TTC549 (cell line): ENCODE results near the gene SLC25A26.
"Not testable (repeated sequence)": the region's sequence is repeated elsewhere in the genome, so short reads cannot be mapped to it uniquely, and the experiment has no call there.

Experiments used
- FAIRE-seq: peaks from 2 replicates; lab custom pipeline; 2012; peaks lifted over from hg19 to GRCh38; lab: Jason Lieb, UNC

Gene SLC25A26

GRCh38 chr3:66411961-66412887, 191.4 kb downstream of the SLC25A26 start:
- FAIRE-seq, result no peak

GRCh38 chr3:66413151-66413751, 192.4 kb downstream of the SLC25A26 start:
- no peak for FAIRE-seq

- no peak for FAIRE-seq
Measured at GRCh38 chr3:66414846-66415245, 194.0 kb downstream of the SLC25A26 start.

- FAIRE-seq, result no peak
Measured at GRCh38 chr3:66415867-66416428, 195.1 kb downstream of the SLC25A26 start.

- FAIRE-seq, result no peak
Measured at GRCh38 chr3:66416556-66417304, 195.9 kb downstream of the SLC25A26 start.

GRCh38 chr3:66418475-66418931, 197.7 kb downstream of the SLC25A26 start:
- FAIRE-seq, result no peak

- no peak for FAIRE-seq
Measured at GRCh38 chr3:66419036-66419435, 198.2 kb downstream of the SLC25A26 start.

- not testable (repeated sequence) for FAIRE-seq
Measured at GRCh38 chr3:66421144-66421543, 200.3 kb downstream of the SLC25A26 start.

- not testable (repeated sequence) for FAIRE-seq
Measured at GRCh38 chr3:66421893-66422292, 201.1 kb downstream of the SLC25A26 start.

- FAIRE-seq, result no peak
Measured at GRCh38 chr3:66423791-66424190, 203.0 kb downstream of the SLC25A26 start.

- no peak for FAIRE-seq
Measured at GRCh38 chr3:66425032-66425431, 204.2 kb downstream of the SLC25A26 start.

GRCh38 chr3:66425576-66426114, 204.8 kb downstream of the SLC25A26 start:
- FAIRE-seq, result no peak

GRCh38 chr3:66426135-66426534, 205.3 kb downstream of the SLC25A26 start:
- FAIRE-seq, result no peak

- no peak for FAIRE-seq
Measured at GRCh38 chr3:66427352-66427751, 206.6 kb downstream of the SLC25A26 start.

- FAIRE-seq, result no peak
Measured at GRCh38 chr3:66427951-66428474, 207.2 kb downstream of the SLC25A26 start.
